GM19099 (cell line): Measurements from ENCODE around the gene PRRC2B.

Source experiments
- POLR2A ChIP-seq: IDR thresholded peaks from 3 replicates; pipeline ENCODE4 v1.6.1; 2011; ENCODE audit warnings: low read depth; ENCODE audit not compliant: insufficient read length; ENCODE audit errors: extremely low read depth

PRRC2B gene

GRCh38 chr9:131436865-131437271 is 43.0 kb downstream of the PRRC2B start:
- no peak for TF ChIP-seq POLR2A

GRCh38 chr9:131438190-131438589 is 44.3 kb downstream of the PRRC2B start:
- no peak for TF ChIP-seq POLR2A

- no peak for TF ChIP-seq POLR2A
Observed at GRCh38 chr9:131439224-131439623, 45.3 kb downstream of the PRRC2B start.

- TF ChIP-seq POLR2A, result no peak
Observed at GRCh38 chr9:131441441-131441840, 47.6 kb downstream of the PRRC2B start.

- no peak for TF ChIP-seq POLR2A
Observed at GRCh38 chr9:131442351-131442750, 48.5 kb downstream of the PRRC2B start.

- no peak for TF ChIP-seq POLR2A
Observed at GRCh38 chr9:131443648-131444047, 49.8 kb downstream of the PRRC2B start.

GRCh38 chr9:131446276-131446675 is 52.4 kb downstream of the PRRC2B start:
- TF ChIP-seq POLR2A, result no peak

GRCh38 chr9:131447148-131447547 is 53.3 kb downstream of the PRRC2B start:
- TF ChIP-seq POLR2A, result no peak

GRCh38 chr9:131447600-131447999 is 53.7 kb downstream of the PRRC2B start:
- TF ChIP-seq POLR2A, result no peak

GRCh38 chr9:131448818-131449217 is 54.9 kb downstream of the PRRC2B start:
- no peak for TF ChIP-seq POLR2A

GRCh38 chr9:131449276-131449675 is 55.4 kb downstream of the PRRC2B start:
- TF ChIP-seq POLR2A, result no peak

GRCh38 chr9:131454028-131454427 is 60.1 kb downstream of the PRRC2B start:
- TF ChIP-seq POLR2A, result no peak

- no peak for TF ChIP-seq POLR2A
Observed at GRCh38 chr9:131457746-131458145, 63.9 kb downstream of the PRRC2B start.

- no peak for TF ChIP-seq POLR2A
Observed at GRCh38 chr9:131459056-131459455, 65.2 kb downstream of the PRRC2B start.

GRCh38 chr9:131461166-131461565 is 67.3 kb downstream of the PRRC2B start:
- TF ChIP-seq POLR2A, result no peak

- TF ChIP-seq POLR2A, result no peak
Observed at GRCh38 chr9:131464354-131465000, 70.6 kb downstream of the PRRC2B start.

GRCh38 chr9:131465401-131465800 is 71.5 kb downstream of the PRRC2B start:
- TF ChIP-seq POLR2A, result no peak
